ENCODE data around the gene CIPC.

Gene CIPC

DNA sequence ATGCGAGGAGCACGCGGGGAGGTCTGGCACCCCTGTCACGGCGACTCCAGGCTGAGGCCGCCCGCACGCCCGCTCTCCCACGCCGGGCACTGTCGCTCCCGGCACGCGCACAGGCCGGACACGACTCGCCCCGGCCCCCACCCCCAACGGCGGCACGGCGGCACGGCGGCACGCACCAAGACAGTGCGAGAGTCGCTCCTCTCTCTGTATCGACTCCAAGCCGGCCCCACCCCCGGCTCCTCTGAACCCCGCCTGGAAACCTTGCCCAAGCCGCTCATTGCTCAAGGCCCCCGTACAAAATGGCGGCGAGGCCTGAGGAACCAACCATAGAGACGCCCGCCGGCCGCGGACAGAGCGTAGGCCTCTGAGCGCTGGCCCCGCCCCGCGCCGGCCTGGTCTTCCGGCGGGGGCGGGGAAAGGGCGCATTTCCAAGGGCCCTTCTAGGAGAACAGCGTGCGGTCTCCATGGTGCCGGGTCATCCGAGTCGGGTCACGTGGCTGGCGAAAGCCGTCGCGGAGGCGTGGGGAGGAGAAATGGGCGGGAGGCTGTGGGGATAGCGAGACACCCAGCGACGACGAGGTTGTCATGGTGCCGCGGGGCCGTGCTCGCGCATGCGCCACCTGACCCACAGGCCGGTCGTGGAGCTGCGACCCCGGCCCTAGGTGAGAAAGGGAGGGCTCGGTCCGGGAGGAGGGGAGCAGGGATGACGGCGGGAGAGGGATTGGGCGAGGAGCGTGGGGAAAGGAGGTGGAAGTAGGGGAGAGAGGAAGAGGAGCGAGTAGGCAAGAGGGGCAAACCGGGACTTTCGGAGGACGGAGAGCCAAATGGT is at the start of gene CIPC:
TSS of gene CIPC (plus strand) at position 559 of the 829 bp plus-strand sequence. CDS start 7,451 bp downstream, outside the sequence.
- DNase-seq, result peak; percentile 100

DNA sequence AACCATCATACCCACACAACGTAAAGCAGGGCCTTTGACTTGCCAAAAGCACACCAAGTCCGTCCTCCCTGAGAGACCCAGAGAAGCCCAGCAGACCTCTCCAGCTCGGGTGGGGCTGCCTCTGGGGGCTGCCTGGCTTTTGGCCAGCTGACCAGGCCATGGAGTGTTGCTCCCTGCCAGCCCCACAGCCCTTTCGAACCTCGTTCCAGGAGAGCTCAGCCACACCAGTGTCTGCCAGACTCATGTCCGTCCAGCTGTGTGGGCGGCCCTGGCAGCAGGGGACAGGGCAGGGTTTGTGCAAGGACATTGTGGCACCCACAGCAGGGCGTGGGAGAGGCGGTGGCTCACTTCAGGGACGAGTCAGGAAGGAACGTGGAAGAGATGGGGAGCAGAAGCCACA is 46.9 kb upstream of the CIPC start:
- DNase-seq, result no peak

DNA sequence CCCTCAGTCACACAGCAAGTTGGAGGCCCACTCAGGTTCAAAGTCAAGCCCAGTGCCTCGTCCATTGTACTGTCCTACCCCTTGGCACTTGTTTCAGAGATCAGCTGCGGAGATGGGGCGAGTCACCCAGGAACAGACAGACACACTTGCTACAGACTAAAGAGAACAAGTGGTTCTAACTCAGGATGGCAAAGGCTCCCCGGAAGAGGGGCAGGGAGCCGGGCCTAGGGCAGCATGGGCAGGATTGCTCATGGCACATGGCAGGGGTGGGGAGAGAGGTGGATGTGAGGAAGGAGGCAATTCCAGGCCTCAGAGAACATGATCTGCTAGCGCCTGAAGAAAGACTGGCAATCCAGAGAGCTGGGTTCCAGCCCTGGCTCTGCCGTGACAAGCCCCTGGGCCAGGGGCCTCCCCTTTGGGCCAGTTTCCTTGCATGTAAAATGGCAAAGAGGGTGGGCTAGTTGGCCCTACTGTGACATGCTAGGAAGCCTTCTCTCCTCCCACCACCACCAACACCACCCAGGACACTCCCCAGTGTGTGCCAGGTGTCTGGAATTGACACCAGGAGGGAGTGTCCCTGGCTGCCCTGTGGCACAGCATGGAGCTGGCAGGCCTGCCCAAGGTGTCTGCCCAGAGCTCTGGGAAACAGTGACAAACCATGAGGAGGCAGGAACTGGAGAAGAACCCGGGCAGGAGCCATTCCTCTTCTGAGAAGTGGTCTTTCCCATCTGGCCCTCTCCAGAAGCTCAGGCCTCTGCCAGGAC is 45.6 kb upstream of the CIPC start:
- DNase-seq, result no peak

- DNase-seq, result peak; percentile 91
Observed at GRCh38 chr14:77053046-77053841, 44.8 kb upstream of the CIPC start.

- peak; percentile 67 for DNase-seq
Observed at GRCh38 chr14:77055306-77055705, 42.8 kb upstream of the CIPC start.

DNA sequence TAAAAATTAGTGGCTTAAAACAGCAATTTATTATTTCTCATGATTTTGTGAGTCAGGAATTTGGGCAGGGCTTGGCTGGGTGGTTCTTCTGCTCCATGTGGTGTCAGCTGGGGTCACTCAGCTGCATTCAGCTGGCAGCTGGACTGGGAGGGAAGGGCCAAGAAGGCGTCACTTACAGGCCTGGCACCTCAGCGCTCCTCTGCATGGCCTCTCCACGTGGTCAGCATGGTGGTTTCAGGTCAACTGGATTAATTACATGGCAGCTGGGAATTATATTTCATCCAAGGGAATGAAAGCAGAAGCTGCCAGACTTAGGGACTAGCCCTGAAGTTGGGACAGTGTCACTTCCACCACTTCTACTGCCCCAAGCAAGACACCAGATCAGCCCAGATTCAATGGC is 42.1 kb upstream of the CIPC start:
- no peak for DNase-seq

DNA sequence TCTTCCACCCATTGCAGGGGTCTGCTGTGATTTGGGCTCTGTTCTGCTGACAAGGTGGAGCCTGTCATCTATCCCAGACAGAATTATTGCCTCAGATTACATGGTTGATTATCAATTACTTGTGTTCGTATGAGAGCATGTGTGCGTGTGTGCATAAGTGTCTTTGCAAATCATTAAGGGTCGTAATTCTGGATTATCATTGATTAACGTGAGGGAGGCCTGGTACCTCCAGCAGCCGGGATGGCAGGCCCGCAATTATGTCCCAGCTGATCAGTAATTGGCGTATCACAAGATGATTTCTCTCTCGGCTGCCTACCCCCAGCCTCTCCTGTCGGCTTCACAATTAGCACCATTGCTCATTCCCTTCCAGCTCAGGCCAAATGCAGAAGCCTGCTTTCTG is 39.9 kb upstream of the CIPC start:
- DNase-seq, result no peak

DNA sequence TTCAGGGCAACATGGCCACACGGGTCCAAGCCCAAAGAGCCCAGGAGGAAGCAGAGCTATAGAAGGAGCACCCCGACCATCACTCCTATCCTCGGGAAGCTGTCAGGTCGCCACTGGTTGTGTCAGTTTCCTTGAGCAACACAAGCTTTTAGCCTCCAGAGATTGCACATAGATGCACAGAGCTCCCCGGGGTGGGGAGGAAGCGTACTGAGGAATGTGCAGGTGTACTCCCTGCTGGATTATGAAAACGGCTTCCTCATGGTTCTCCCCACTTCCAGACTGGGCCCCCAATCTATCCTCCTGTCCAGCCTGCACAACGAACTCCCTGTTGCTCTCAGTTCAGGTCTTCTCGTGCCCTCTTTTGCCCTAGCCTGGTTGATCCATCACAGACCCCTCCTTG is 39.3 kb upstream of the CIPC start:
- DNase-seq, result no peak

- DNase-seq, result peak; percentile 76
Observed at GRCh38 chr14:77059276-77059915, 38.7 kb upstream of the CIPC start.

- DNase-seq, result no peak
Observed at GRCh38 chr14:77061630-77062257, 36.3 kb upstream of the CIPC start.

DNA sequence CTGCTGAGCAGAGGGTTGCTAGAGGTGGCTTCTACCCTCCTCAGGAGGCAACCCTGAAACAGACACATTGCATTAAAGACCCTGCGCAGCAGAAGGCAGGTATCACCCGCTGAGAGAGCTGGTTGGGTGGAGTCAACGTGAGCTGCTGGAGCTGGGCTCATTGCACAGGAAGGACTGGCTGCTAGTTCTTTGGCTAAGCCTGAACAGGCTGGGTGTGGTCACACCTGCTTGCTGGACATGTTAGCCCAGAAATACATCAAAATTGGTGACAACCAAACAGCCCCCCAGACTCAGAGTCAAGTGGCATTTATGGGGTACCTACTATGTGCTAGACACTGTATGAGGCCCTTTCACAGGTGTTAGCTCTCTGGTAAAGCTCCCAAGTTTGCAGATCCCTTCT is 35.8 kb upstream of the CIPC start:
- no peak for DNase-seq

GRCh38 chr14:77063571-77064171 is 34.4 kb upstream of the CIPC start:
- DNase-seq, result no peak

- peak; percentile 22 for DNase-seq
Observed at GRCh38 chr14:77064521-77065178, 33.4 kb upstream of the CIPC start.

- DNase-seq, result no peak
Observed at GRCh38 chr14:77065851-77066577, 32.0 kb upstream of the CIPC start.

GRCh38 chr14:77066578-77067172 is 31.4 kb upstream of the CIPC start:
- DNase-seq, result peak; percentile 44

- DNase-seq, result peak; percentile 83
Observed at GRCh38 chr14:77067632-77068516, 30.2 kb upstream of the CIPC start.

DNA sequence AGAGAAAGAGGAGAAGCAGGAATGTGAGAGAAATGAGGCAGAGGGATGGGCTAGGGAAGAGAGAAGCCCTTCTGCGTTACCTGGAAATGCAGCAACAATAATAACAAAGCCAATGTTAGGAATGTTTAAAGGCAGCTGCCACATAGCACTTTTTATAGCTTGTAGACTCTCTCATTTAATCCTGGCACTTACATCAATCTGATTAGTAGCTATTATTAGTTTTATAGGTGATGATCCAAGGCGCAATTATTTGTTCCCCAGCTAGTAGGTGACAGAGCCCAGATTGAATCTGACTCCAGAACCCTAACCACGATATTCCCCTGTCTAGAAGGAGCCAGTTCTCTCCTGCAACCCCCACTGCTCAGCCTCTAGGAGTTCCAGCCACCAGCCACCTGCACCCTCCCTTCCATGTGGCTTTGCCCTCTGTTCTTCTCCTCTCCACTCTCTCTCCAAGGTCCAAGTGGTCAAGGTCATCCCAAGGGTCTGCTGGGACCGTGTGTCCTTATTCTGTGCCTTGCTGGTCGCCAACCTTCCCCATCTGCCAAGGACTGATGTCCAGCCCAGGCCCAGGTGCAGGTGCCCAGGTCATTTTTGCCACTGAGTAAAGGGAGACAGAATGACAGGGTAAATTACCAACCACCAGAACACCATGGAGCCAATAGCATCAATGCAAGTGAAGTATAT is 29.4 kb upstream of the CIPC start:
- peak; percentile 9 for DNase-seq

GRCh38 chr14:77069551-77069950 is 28.5 kb upstream of the CIPC start:
- peak; percentile 51 for DNase-seq
